Suprapubic skin (tissue), 3 donors: Measurements from ENCODE around the gene LCNL1.

Experiments used
- EP300 ChIP-seq: sonication (generic); formaldehyde crosslinking; IDR thresholded peaks from one replicate; pipeline ENCODE4 v1.6.1; 2017; ENCODE audit warnings: antibody characterized with exemption
- POLR2A ChIP-seq, 2 donors: fragments of 450-650 bp; IDR thresholded peaks; one replicate each; pipeline ENCODE4 v1.6.1; 2017; ENCODE audit warnings: antibody characterized with exemption in 2 of 2, mild to moderate bottlenecking in 2 of 2, moderate library complexity in 2 of 2
- TF ChIP-seq, protein P1 (sequence below), 2 donors: fragments of 200-600 bp in 1 of 2; fragments of 450-650 bp in 1 of 2; sonication (generic) in 1 of 2; IDR thresholded peaks; one replicate each; pipeline ENCODE4 v1.5.1; 2016 to 2019; ENCODE audit warnings: antibody characterized with exemption in 2 of 2, mild to moderate bottlenecking in 1 of 2, moderate library complexity in 1 of 2

GRCh38 chr9:136947955-136948510 lies 34.8 kb upstream of the LCNL1 start:
- no peak for TF ChIP-seq POLR2A (IDR thresholded peaks at IDR 0.05)
- TF ChIP-seq, protein P1, sequence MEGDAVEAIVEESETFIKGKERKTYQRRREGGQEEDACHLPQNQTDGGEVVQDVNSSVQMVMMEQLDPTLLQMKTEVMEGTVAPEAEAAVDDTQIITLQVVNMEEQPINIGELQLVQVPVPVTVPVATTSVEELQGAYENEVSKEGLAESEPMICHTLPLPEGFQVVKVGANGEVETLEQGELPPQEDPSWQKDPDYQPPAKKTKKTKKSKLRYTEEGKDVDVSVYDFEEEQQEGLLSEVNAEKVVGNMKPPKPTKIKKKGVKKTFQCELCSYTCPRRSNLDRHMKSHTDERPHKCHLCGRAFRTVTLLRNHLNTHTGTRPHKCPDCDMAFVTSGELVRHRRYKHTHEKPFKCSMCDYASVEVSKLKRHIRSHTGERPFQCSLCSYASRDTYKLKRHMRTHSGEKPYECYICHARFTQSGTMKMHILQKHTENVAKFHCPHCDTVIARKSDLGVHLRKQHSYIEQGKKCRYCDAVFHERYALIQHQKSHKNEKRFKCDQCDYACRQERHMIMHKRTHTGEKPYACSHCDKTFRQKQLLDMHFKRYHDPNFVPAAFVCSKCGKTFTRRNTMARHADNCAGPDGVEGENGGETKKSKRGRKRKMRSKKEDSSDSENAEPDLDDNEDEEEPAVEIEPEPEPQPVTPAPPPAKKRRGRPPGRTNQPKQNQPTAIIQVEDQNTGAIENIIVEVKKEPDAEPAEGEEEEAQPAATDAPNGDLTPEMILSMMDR (IDR thresholded peaks at IDR 0.05): no peak
- TF ChIP-seq EP300: no peak
